HG02884 (cell line): ENCODE measurements around the gene KIAA0825.
A peak's percentile ranks its signal among the peaks of the same experiment; 100 is the strongest.
"Not testable (repeated sequence)": the region's sequence is repeated elsewhere in the genome, so short reads cannot be mapped to it uniquely, and the experiment has no call there.

Experiments used
- ATAC-seq: cut with Tn5 transposase; IDR thresholded peaks from one replicate; pipeline ENCODE4 v1.9.1; 2021; ENCODE audit warnings: mild to moderate bottlenecking, moderate library complexity; ENCODE audit not compliant: unreplicated experiment

Gene KIAA0825

GRCh38 chr5:94595281-94595840 is 23.0 kb downstream of the KIAA0825 start:
- no peak for ATAC-seq

GRCh38 chr5:94577466-94578245 is 40.7 kb downstream of the KIAA0825 start:
- peak; percentile 70 for ATAC-seq

GRCh38 chr5:94575196-94575595 is 43.2 kb downstream of the KIAA0825 start:
- ATAC-seq: no peak

- ATAC-seq: not testable (repeated sequence)
Observed at GRCh38 chr5:94573349-94573748, 45.1 kb downstream of the KIAA0825 start.

- ATAC-seq: no peak
Observed at GRCh38 chr5:94571415-94571814, 47.0 kb downstream of the KIAA0825 start.

- ATAC-seq: no peak
Observed at GRCh38 chr5:94564812-94565211, 53.6 kb downstream of the KIAA0825 start.

GRCh38 chr5:94562327-94562971 is 56.0 kb downstream of the KIAA0825 start:
- ATAC-seq: no peak

- no peak for ATAC-seq
Observed at GRCh38 chr5:94558028-94558427, 60.4 kb downstream of the KIAA0825 start.

- no peak for ATAC-seq
Observed at GRCh38 chr5:94551858-94552257, 66.5 kb downstream of the KIAA0825 start.

- no peak for ATAC-seq
Observed at GRCh38 chr5:94545870-94546625, 72.4 kb downstream of the KIAA0825 start.

GRCh38 chr5:94544875-94545547 is 73.4 kb downstream of the KIAA0825 start:
- no peak for ATAC-seq

- no peak for ATAC-seq
Observed at GRCh38 chr5:94544031-94544650, 74.3 kb downstream of the KIAA0825 start.

GRCh38 chr5:94540856-94541494 is 77.4 kb downstream of the KIAA0825 start:
- ATAC-seq: no peak

- no peak for ATAC-seq
Observed at GRCh38 chr5:94538260-94538659, 80.1 kb downstream of the KIAA0825 start.

GRCh38 chr5:94526706-94527105 is 91.7 kb downstream of the KIAA0825 start:
- ATAC-seq: no peak

- peak; percentile 91 for ATAC-seq
Observed at GRCh38 chr5:94524841-94525697, 93.3 kb downstream of the KIAA0825 start.

- no peak for ATAC-seq
Observed at GRCh38 chr5:94523018-94523417, 95.4 kb downstream of the KIAA0825 start.

GRCh38 chr5:94522117-94522516 is 96.3 kb downstream of the KIAA0825 start:
- no peak for ATAC-seq
